Measurements from ENCODE around the gene SLC35E1. TPM values are rescaled to one million over a fixed set of nuclear protein-coding genes. Genes with fewer than 3 reads are reported as not detected.
"Not testable (repeated sequence)": the region's sequence is repeated elsewhere in the genome, so short reads cannot be mapped to it uniquely, and the experiment has no call there.

The SLC35E1 gene
- total and polyA plus RNA-seq, 12 donors = 20.1 to 49.8 (median 37.3) TPM

- WGBS, 4 donors = 93 to 98% (median 95%) methylated on average over 4 of the region's 4 CpGs
- Histone ChIP-seq H3K9me3 (replicated peaks in 1 of 3) (no peaks in the 10 kb centered on the region), H3K36me3 (replicated peaks in 1 of 2) (peaks cover 0 to 34% of the 10 kb centered on the region in 2 donors), H3K4me3 (no peak overlapping the region), H3K27ac (no peak overlapping the region), H3K4me1 (replicated peaks in 1 of 2) (peaks cover 0 to 4% of the 10 kb centered on the region in 2 donors), H3K27me3 (no peaks in the 10 kb centered on the region)
- intact Hi-C loops (cut with DNase I) = no loop called here
- no peak for TF ChIP-seq POLR2A (IDR thresholded peaks at IDR 0.05)
- TF ChIP-seq, protein P1, sequence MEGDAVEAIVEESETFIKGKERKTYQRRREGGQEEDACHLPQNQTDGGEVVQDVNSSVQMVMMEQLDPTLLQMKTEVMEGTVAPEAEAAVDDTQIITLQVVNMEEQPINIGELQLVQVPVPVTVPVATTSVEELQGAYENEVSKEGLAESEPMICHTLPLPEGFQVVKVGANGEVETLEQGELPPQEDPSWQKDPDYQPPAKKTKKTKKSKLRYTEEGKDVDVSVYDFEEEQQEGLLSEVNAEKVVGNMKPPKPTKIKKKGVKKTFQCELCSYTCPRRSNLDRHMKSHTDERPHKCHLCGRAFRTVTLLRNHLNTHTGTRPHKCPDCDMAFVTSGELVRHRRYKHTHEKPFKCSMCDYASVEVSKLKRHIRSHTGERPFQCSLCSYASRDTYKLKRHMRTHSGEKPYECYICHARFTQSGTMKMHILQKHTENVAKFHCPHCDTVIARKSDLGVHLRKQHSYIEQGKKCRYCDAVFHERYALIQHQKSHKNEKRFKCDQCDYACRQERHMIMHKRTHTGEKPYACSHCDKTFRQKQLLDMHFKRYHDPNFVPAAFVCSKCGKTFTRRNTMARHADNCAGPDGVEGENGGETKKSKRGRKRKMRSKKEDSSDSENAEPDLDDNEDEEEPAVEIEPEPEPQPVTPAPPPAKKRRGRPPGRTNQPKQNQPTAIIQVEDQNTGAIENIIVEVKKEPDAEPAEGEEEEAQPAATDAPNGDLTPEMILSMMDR (IDR thresholded peaks at IDR 0.05) = no peak
- no peak for DNase-seq
These were observed 23.3 kb downstream of the SLC35E1 start for GRCh38 chr19:16548956-16549355.

DNA sequence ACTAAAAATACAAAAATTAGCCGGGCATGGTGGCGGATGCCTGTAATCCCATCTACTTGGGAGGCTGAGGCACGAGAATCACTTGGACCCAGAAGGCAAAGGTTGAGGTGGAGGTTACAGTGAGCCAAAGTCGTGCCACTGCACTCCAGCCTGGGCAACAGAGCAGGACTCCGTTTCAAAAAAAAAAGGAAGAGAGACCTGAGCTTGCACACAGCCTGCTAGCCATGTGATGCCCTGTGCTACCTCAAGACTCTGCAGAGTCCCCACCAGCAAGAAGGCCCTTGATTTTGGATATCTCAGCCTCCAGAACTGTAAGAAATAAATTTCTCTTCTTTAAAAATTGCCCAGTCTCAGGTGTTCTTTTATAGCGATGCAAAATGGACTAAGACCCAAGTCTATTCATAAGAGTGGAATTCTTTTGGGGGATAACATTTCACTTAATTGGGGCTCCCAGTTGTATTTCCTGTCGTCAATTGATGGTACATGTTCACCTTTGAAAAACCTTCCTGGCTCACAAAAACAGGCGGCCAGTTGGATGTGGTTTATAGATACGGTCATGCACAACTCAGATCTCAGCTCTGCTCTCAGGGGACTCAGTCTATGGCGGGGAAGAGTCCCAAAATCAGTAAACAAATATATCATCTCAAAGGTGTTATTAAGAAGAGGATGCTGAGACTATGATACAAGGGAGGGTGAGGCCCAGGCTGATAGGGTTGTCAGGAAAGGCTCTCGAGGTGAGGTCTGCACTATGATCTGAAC lies 27.6 kb downstream of the SLC35E1 start:
- no peak overlapping the region for H3K27ac ChIP-seq
- DNase-seq = no peak
- H3K4me3 ChIP-seq = no peak overlapping the region
- no peak for TF ChIP-seq POLR2A (IDR thresholded peaks at IDR 0.05)
- TF ChIP-seq, protein P1 (IDR thresholded peaks at IDR 0.05) = no peak
- intact Hi-C loops (cut with DNase I) = no loop called here
- no peaks in the 10 kb centered on the region for H3K9me3 ChIP-seq (replicated peaks in 1 of 3)
- no peaks in the 10 kb centered on the region for H3K27me3 ChIP-seq
- peaks cover 0 to 9% of the 10 kb centered on the region in 2 donors for H3K36me3 ChIP-seq (replicated peaks in 1 of 2)
- 86 to 93% (median 88%) methylated on average over 10 to 11 of the region's 11 CpGs for WGBS, 4 donors
- peaks cover 12 to 36% of the 10 kb centered on the region in 2 donors for H3K4me1 ChIP-seq (replicated peaks in 1 of 2)

- intact Hi-C loops (cut with DNase I); H3K4me3 ChIP-seq; DNase-seq; H3K27ac ChIP-seq; H3K9me3 ChIP-seq (replicated peaks in 1 of 3); H3K27me3 ChIP-seq: not testable (repeated sequence)
- H3K4me1 ChIP-seq (replicated peaks in 1 of 2) = peaks cover 12 to 38% of the 10 kb centered on the region in 2 donors
- WGBS, 4 donors = 85 to 89% (median 87%) methylated on average over 6 of the region's 6 CpGs
- peaks cover 0 to 12% of the 10 kb centered on the region in 2 donors for H3K36me3 ChIP-seq (replicated peaks in 1 of 2)
These were observed 28.5 kb downstream of the SLC35E1 start for GRCh38 chr19:16543734-16544133.

GRCh38 chr19:16542910-16543472 lies 29.2 kb downstream of the SLC35E1 start:
- Histone ChIP-seq H3K4me3 (peak overlapping the region; percentile 20 to 82 (median 64)), H3K4me1 (replicated peaks in 1 of 2) (peaks cover 12 to 38% of the 10 kb centered on the region in 2 donors), H3K9me3 (replicated peaks in 1 of 3) (no peaks in the 10 kb centered on the region), H3K36me3 (replicated peaks in 1 of 2) (peaks cover 0 to 12% of the 10 kb centered on the region in 2 donors), H3K27me3 (no peaks in the 10 kb centered on the region), H3K27ac (peak overlapping the region in 4 of 5 donors; percentile 74 to 89 (median 83))
- DNase-seq = no peak
- 4 to 8% (median 5%) methylated on average over 12 to 15 of the region's 15 CpGs for WGBS, 4 donors
- TF ChIP-seq, protein P1 (IDR thresholded peaks at IDR 0.05) = no peak
- intact Hi-C loops (cut with DNase I) = no loop called here

Data from adrenal gland (tissue), 12 donors.